ENCODE data around the gene PHF21A. TPM values are rescaled to one million over a fixed set of nuclear protein-coding genes. Genes with fewer than 3 reads are reported as not detected.
A peak's percentile ranks its signal among the peaks of the same experiment; 100 is the strongest.

The PHF21A gene
- total RNA-seq, 4 donors from 2014 or later: 11.2 to 22.3 (median 15.9) TPM

DNA sequence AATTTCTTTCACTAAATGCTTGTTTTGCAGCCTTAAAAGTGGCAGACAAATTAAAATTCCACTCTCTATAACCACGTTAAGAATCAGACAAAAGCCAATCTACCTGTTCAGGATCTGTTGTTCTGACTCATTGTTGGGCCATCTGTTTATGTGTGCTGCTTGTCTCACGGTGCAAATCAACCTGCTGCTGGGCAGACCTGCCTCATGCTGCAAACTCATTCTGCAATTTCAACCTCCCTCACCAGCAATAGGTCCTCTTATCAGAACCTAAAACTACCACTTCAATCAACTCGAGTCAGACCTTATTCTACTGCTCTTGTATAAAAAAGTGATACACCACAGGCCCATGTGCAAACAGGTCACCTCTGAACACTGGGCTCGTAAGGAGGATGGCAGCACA, 123.7 kb downstream of the PHF21A start:
- Histone ChIP-seq H3K27ac (no peak overlapping the region), H3K36me3 (no peaks in the 10 kb centered on the region), H3K4me1 (peaks cover 3 to 32% (median 11%) of the 10 kb centered on the region in 3 donors), H3K27me3 (no peaks in the 10 kb centered on the region), H3K4me3 (no peak overlapping the region), H3K9me3 (no peaks in the 10 kb centered on the region)
- WGBS, 2 donors: 46 to 47% methylated on average over 4 of the region's 4 CpGs
- intact Hi-C loops (cut with DNase I): no loop called here
- TF ChIP-seq CTCF (IDR thresholded peaks at IDR 0.05): no peak
- TF ChIP-seq POLR2A (IDR thresholded peaks at IDR 0.05): no peak
- DNase-seq: no peak

DNA sequence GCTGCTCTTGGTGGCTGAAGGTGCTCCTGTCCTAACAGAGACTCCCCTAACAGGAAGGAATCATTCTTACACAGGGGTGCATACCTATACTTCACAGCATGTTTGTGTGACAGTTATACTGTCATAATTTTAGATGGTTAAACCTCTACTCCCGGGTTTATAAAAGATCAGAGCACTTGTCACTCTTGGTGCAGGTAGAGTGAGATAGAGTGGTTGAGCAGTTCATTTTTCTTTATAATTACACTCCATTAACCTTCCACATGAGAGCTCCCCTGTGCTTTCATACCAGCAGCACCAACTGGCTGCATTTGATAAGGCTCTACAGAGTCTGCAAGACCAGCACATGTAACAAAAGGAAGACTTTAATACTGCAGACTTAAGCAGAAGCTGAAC, 125.9 kb downstream of the PHF21A start:
- Histone ChIP-seq H3K4me3 (no peak overlapping the region), H3K27ac (no peak overlapping the region), H3K4me1 (peaks cover 3 to 29% (median 11%) of the 10 kb centered on the region in 3 donors), H3K36me3 (no peaks in the 10 kb centered on the region), H3K9me3 (no peaks in the 10 kb centered on the region), H3K27me3 (no peaks in the 10 kb centered on the region)
- 67 to 75% methylated on average over 1 of the region's 1 CpG for WGBS, 2 donors
- intact Hi-C loops (cut with DNase I): no loop called here
- DNase-seq: no peak
- TF ChIP-seq POLR2A (IDR thresholded peaks at IDR 0.05) (no peak), CTCF (IDR thresholded peaks at IDR 0.05) (no peak)

GRCh38 chr11:45994371-45995341, 126.6 kb downstream of the PHF21A start:
- H3K4me3 ChIP-seq: no peak overlapping the region
- no peaks in the 10 kb centered on the region for H3K36me3 ChIP-seq
- intact Hi-C loops (cut with DNase I): no loop called here
- no peak for DNase-seq
- no peaks in the 10 kb centered on the region for H3K9me3 ChIP-seq
- H3K4me1 ChIP-seq: peaks cover 3 to 31% (median 11%) of the 10 kb centered on the region in 3 donors
- 74 to 78% methylated on average over 9 to 10 of the region's 10 CpGs for WGBS, 2 donors
- H3K27ac ChIP-seq: no peak overlapping the region
- no peaks in the 10 kb centered on the region for H3K27me3 ChIP-seq
- TF ChIP-seq CTCF (IDR thresholded peaks at IDR 0.05) (no peak), POLR2A (IDR thresholded peaks at IDR 0.05) (no peak)

GRCh38 chr11:45993531-45994001, 127.7 kb downstream of the PHF21A start:
- DNase-seq: no peak
- peaks cover 3 to 31% (median 11%) of the 10 kb centered on the region in 3 donors for H3K4me1 ChIP-seq
- 48 to 54% methylated on average over 6 of the region's 6 CpGs for WGBS, 2 donors

More at GRCh38 chr11:45993531-45994001, 127.7 kb downstream of the PHF21A start:
- no peak for TF ChIP-seq CTCF (IDR thresholded peaks at IDR 0.05)
- TF ChIP-seq POLR2A (IDR thresholded peaks at IDR 0.05): no peak
- Histone ChIP-seq H3K27ac (peak overlapping the region in 2 of 4 donors; percentile 25 to 38), H3K9me3 (no peaks in the 10 kb centered on the region), H3K27me3 (no peaks in the 10 kb centered on the region), H3K36me3 (no peaks in the 10 kb centered on the region), H3K4me3 (no peak overlapping the region)
- intact Hi-C loops (cut with DNase I): no loop called here
